Measurements from ENCODE around the gene TWIST2.

DNA sequence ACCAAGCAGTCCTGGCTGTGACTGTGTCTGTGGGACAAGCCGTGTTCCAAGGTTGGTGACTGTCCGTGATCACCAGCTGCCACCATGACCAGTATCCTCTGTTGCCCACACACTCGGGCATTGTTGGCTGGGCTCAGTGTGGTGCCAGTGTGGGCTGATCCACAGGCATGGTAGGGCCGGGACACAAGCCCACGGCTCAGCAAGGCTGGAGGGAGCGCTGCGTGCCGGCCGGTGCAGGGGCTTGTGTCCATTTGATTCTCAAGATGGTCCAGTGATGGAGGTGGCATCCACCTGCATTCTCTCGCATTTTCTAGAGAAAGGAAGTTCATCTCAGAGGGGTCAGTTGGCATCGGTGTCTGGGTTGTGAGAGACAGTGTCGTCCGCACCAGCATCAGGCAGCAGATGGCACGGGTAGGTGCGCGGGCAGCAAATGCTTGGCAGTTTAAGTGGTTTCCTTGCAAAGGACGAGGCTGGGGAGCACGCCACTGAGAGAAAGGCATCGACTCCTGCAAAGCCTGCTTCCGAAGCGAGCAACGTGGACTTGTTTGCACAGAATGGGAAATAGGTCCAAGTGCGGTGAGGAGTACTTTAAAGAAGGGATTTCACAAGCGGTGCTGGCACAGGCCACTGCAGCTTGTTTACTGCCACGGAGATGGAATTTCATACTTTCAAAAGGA lies 20.9 kb downstream of the TWIST2 start:
- TF ChIP-seq, protein P1, sequence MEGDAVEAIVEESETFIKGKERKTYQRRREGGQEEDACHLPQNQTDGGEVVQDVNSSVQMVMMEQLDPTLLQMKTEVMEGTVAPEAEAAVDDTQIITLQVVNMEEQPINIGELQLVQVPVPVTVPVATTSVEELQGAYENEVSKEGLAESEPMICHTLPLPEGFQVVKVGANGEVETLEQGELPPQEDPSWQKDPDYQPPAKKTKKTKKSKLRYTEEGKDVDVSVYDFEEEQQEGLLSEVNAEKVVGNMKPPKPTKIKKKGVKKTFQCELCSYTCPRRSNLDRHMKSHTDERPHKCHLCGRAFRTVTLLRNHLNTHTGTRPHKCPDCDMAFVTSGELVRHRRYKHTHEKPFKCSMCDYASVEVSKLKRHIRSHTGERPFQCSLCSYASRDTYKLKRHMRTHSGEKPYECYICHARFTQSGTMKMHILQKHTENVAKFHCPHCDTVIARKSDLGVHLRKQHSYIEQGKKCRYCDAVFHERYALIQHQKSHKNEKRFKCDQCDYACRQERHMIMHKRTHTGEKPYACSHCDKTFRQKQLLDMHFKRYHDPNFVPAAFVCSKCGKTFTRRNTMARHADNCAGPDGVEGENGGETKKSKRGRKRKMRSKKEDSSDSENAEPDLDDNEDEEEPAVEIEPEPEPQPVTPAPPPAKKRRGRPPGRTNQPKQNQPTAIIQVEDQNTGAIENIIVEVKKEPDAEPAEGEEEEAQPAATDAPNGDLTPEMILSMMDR (IDR thresholded peaks at IDR 0.05): no peak
- TF ChIP-seq POLR2A (IDR thresholded peaks at IDR 0.05): no peak

Data from thyroid gland (tissue), 4 donors.